Measurements from ENCODE around the gene IMPG2. TPM values are rescaled to one million over a fixed set of nuclear protein-coding genes. Genes with fewer than 3 reads are reported as not detected.
"Not testable (repeated sequence)": the region's sequence is repeated elsewhere in the genome, so short reads cannot be mapped to it uniquely, and the experiment has no call there.

The IMPG2 gene
- 0.12 TPM for polyA plus RNA-seq (2013, experiment 1 of 2; ENCODE audit: insufficient read length)
- 0.10 TPM for polyA plus RNA-seq (2013, experiment 2 of 2; ENCODE audit: insufficient read length)

DNA sequence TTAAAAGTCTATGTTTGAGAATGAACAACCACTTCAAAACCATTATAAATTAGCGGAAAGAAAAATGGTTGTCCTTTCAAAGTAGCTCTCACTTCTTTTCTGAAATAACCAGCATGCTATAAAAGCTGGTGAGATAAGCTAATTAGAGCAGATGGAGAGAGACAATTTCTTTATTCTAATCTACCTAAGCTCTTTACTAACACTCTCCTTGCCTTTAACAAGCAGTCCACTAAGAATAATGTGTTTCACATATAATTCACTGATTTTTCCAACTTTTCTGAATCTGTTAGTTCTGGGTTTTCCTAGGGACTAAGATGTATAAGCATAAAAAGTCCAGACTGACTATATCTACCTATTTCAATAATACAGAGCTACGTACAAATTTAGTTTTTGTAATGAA, at the start of gene IMPG2:
IMPG2 (minus strand) TSS at position 101 of the 400 bp plus-strand sequence. CDS start 203 bp downstream, outside the sequence.
- DNase-seq = no peak

DNA sequence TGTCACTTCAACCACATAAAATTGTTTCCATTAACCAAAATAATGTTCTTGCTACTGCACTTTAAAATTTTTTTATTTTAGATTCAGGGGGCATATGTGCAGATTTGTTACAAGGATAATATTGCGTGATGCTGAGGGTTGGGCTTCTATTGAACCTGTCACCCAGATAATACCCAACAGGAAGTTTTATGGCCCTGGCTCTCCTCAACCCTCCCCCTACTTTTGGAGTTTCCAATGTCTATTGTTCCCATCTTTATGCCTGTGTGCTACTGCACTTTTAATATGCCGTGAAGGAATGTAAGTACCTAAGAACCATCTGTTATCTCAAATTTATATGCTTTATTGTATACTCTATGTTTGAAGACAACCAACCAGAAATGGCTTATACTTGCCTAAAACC, 42.0 kb upstream of the IMPG2 start:
- DNase-seq = no peak

DNA sequence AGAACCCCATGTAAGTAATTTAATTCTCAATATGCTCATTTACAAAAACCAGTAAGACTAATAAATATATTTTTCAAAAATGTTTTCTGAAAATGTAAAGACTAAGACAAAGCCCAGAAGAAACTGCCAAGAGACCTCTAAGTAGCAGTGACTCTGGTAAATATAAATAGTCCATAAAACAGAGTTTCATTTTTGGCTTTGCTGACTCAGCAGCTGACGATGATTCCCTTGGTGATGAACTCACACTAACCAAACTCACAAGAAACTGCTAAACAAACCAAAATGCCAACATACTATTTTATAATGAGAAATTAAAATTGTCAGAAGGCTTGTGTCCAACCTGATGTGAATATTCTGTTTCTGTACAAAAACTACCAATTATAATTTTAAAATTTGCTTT, 31.5 kb upstream of the IMPG2 start:
- DNase-seq = no peak

DNA sequence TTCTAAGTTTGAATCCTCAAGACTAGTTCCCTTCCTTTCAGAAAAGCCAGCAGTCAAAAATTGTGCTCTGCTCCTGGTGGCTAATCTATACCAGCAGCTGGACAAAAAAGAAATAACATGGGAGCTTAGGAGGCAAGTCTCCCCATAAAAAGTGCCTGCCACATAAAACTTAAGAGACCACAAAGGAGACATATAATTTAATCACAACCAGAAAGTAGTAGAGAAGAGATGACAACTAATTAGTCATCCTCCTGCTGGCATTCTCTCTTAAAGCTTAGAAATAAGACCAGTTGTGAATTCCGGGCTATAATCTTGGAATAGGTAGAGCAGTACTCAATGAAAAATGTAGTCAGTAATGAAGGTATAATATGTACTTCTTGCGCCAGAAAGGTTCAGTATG, 20.2 kb upstream of the IMPG2 start:
- DNase-seq = peak; percentile 36

DNA sequence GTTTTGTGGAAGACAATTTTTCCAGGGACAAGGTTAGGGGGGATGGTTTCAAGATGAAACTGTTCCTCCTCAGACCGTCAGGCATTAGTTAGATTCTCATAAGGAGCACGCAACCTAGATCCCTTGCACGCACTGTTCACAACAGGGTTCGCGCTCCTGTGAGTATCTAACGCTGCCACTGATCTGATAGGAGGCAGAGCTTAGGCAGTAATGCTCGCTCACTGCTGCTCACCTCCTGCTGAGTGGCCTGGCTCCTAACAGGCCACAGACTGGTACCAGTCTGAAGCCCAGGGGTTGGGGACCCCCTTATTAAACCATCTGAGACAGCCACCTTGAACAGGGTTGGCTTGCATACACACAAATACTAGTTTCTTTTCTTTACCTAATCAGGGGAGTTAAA, 13.5 kb upstream of the IMPG2 start:
- DNase-seq = no peak

DNA sequence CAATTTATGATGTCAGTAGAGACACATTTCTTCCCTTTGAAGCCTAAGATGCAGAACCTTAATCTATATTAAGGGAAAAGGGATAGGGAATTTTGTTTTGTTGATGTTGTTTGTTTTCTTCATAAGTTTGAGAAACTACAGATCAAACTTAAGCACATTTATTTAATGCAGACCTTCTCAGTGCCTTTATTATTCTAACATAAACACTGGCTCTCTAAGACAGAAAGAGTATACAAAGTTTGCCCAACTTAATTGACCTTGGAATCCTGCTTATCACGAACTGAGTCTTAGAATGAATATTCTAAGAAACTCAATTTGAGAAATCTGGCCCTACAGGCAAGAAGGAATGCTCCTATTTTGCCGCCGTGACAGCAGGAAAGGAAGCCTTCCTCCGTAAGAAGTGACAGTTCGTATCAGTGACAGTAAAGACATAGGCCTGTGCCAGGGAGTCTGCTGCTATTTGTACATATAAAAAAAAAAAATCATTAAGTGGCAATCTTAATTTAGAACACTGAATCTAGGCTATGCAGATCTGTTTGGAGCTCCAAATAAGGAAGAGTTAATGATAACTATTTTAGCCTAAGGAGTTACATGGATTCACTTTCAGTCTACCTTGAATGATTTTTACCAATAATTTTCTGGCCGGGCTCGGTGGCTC, 8.8 kb upstream of the IMPG2 start:
- no peak for DNase-seq

DNA sequence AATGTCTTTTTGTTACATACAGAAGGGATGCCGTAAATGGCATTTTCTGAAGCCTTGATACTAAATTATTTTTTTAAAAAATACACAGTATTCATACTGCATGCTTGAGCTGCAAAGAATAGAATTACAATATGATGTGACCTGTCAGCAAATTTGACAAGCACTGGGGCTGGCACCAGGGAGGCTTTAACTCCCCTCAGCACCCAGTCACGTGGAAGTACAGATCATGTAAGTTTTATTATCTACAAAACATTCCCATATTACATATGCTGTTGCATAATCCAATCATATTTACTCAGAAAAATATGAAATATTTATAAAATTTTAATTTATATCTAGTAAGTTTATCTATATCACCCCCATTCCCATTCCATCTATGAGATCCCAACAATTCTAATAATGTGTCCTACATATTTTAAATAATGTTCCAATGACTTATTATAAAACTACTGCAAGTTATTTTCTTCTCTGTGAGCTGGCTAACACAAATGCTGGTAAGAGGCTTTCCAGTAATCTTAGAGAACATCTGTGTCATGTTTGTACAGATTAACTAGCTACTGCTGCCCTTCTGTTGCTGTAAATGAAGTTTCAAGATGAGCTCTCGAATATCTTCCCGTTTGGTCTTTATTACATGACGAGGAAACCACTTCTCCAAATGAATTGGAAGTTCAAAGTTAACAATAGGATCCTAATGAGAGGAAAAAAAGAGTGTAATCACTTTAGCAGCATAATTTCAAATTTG, 5.2 kb upstream of the IMPG2 start:
- DNase-seq = no peak

DNA sequence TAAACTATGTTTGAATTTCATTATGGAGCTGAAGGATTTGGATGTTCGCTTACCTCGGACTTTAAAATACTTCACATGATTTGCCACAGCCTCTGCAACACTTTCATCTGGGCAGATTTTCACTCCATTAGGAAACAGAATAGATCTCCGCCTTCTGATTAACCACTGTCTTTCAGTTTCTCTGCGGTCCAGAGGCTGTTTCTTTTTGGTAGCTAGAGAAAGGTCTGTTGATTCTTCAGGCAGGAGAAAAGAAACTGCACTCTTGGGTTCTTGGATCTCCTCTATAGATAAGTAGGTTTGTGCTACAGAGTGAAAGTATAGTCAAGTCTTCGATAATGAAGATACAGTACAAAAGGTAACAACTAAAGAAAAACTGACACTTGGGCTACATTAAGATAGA, 844 bp downstream of the IMPG2 start:
- no peak for DNase-seq

DNA sequence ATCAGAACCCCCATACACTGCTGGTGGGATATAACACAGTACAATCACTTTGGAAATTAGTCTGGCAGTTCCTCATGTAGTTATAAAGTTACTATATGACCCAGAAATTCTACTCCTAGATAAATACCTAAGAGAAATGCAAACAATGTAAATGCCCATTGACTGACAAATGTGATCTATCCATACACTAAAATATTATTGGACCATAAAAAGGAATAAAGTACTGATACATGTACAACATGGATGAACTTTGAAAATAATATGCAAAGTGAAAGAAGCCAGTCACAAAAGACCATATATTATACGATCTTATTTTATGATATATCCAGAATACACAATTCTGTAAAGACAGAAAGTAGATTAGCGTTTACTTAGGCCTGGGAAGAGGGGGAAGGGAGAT, 7.8 kb downstream of the IMPG2 start:
- DNase-seq = no peak

DNA sequence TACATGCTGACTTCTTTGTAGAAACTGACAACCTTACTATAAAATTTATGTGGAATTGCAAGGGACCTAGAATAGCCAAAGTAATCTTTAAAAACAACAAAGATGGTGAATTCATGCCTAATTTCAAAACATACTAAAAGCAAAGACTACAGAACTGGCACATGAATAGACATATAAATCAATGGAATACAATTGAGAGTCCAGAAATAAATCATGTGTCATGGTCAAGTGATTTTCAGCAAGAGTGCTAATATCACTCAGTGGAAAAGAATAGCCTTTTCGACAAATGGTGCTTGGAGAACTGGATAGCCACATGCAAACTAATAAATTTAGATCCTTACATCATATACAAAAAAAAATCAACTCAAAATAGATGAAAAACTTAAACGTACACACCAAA, 8.7 kb downstream of the IMPG2 start:
- no peak for DNase-seq

DNA sequence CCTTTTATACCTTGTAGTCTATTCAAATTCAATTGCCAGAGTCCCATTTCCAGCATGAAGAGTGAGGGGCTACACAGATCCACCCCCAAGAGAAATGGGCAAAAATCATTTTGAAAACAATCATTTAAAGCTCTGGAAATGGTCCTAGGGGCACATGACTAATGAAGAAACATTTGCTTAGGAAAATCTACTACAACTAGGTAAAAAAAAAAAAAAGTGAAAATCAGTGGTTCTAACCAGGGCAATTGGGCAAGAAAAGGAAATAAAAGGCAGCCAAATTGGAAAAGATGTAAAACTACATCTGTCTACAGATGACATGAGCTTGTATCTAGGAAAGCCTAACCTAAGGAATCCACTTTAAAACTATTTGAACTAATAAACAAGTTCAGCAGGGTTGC, 9.4 kb downstream of the IMPG2 start:
- peak; percentile 1 for DNase-seq

DNA sequence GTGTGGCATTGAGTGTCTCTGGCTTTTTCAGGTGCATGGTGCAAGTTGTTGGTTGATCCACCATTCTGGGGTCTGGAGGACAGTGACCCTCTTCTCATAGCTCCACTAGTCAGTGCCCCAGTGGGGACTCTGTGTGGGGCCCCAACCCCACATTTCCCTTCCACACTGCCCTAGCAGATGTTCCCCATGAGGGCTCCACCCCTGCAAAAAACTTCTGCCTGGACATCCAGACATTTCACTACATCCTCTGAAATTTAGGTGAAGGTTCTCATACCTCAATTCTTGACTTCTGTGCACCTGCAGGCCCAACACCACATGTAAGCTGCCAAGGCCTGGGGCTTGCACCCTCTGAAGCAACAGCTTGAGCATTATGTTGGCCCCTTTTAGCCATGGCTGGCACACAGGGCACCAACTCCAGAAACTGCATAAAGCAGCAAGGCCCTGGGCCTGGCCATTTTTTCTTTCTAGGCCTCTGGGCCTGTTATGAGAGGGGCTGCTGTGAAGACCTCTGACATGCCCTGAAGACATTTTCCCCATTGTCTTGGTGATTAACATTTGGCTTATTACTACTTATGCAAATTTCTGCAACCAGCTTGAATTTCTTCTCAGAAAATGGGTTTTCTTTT, 12.1 kb downstream of the IMPG2 start:
- not testable (repeated sequence) for DNase-seq

DNA sequence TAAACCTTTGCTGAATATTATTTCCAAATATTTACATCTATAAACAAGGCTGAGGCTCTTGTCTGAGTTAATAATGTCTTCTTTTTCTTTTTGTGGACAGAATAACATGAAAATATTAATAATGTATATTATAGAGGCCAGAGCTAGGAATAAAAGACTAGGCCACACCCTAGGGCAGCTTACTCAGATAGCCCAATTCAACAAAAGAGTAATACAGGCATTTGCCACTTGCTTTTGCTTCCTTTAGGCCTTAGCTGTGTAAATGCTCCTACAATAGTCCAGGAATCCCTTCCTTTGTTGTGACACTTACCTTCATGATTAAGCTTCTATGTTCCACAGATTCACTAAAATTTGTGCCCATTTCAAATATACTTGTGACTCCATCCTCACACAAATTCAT, 16.5 kb downstream of the IMPG2 start:
- DNase-seq = no peak

DNA sequence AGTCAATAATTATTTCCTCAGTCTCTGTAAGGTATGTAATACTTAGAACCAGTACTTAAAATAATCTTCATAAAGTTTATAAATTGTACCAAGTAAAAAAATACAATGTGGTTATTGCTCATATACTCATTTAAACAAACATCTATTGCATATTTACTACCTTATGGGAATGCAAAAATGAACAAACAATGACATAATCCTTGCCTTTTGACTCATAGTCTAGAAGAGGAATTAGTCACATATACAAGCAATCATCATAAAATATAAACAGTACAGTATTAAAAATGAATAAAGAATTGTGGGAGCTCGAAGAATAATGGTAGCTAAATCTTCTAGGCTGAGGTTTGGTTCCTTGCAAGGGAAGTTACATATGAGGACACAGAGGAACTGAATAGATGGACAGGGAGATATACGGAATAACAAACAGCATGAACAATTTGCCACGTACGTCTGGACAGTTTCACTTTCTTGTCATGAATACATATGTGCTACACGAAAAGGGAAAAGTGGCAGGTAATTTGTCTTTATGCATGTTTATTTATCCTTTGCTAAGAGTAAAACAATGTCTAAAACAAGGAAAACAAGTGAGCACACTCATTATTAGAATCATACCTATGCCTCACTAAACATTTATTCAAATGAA, 17.2 kb downstream of the IMPG2 start:
- DNase-seq = peak; percentile 8

DNA sequence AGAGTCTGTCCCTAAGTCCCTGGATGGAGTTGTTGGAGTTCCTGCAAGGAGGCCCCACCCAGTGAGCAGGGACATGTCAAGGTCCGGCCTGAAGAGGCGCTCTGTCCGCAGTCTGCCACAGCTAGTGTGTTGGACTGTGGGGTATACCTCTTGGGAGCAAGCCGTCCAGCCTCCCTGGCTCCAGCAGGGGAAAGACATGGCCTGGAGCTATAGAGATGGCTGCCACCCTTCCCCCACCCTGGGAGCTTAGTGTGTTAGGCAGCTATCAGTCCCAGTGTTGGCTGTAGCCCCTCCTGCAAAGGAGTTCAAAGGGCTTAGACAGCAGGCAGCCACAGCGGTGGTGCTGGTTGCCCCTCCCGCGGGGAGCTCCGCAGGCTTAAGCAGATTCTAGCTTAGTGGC, 20.3 kb downstream of the IMPG2 start:
- no peak for DNase-seq

DNA sequence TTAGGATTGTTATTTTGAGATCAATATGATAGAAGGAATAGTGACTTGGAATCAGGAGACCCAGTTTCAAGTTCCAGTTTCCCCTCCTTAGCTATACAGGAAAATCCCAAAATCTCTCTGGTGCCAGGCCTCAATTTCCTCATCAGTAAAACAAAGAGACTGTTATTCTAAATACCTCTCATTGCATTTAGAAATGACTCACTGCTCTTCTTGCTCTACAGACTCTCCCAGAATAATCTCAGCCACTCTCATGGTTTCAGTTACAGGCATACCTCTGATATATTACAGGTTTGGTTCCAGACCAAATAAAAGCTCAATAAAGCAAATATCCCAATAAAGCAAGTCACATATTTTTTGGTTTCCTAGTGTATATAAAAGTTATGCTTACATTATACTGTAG, 28.3 kb downstream of the IMPG2 start:
- peak; percentile 14 for DNase-seq

DNA sequence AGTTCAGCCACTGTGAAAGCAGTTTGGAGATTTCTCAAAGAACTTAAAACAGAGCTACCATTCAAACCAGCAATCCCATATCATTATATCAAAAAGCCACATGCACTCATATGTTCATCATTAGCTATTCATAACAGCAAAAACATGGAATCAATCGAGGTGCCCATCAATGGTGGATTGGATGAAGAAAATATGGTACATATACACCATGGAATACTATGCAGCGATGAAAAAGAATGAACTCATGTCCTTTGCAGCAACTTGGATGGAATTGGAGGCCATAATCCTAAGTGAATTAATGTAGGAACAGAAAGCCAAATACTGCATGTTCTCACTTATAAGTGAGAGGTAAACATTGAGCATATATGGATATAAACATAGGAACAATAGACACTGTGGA, 32.1 kb downstream of the IMPG2 start:
- no peak for DNase-seq

DNA sequence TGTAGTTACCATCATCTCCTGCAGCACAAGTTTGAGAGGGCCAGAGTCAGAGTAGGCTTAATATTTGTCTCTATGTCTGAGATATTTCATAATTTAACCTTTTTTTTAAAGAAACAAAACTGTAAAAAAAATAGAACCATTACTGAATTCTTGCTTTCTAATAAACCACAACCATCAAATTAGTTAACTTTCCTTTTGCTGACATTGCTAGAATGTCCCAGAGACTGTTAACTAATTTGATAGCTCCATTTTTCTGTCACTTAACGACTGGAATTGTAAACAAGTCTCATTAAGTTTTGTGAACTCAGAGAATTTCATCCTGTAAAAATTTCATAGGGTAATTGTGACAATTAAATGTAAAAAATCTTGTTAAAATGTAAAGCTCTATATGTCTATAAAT, 35.6 kb downstream of the IMPG2 start:
- no peak for DNase-seq

DNA sequence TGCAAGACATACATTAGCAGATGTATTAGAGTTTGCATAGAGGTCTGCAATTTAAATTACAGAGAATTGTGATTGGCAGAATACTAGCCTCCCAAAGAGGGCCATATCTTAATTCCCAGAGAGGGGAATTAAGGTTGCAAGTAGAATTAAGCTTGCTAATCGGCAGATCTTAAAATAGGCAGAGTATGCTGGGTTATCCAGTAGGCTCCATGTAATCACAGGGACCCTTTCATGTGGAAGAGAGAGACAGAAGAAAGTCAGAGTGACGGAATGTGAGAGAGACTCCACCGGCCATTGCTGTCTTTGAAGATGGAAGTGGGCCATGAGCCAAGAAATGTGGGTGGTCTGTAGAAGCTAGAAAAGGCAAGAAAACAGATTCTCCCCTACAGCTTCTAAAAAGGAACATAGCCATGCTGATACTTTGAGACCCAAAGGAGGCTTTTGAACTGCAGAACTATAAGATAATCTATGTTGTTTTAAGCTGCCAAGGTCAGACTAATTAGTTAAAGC, 38.8 kb downstream of the IMPG2 start:
- peak; percentile 39 for DNase-seq

DNA sequence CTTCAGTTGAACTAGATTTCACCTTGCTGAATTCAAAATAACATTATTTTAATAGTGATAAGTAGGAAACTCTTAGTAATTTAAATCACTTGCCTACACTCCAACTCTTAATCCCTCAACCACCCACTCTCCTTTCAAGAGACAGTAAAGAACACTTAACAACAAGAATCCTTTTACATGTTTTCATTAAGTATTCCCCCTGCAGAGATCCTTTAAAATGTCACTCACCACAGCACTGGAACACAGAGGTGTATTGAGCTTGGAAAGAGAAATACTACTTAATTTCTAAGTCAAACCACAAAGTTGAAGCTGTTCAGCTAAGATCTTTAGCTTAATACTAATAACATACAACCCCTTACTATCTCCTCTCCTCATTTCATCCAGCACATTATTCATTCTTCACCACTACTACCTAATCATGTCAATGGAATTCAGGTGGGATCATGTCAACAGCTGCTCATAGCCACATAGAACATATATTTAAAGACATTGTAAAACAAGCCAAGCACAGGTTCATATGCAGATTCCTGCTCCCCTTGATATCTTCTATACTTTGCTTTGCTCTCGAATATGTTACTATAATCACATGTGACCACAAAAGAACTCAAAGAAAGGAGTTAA, 40.5 kb downstream of the IMPG2 start:
- no peak for DNase-seq

DNA sequence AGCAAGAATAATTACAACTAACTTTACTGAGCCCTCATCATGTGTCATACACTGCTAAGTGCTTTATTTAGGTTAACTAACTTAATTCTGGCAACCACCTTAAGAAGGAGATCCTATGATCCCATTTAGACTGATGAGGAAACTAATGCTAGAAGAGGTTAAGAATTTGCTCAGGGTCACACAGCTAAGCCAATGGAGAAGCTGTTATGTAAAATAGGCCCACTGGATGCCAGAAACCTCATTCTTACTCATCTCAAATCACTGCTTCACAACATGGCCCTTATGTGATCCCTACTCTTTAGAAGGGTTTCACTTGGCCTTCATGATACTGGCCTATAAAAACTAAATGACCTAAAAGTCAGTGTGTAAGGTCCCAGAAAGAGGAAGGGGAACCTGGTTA, 41.2 kb downstream of the IMPG2 start:
- DNase-seq = no peak

DNA sequence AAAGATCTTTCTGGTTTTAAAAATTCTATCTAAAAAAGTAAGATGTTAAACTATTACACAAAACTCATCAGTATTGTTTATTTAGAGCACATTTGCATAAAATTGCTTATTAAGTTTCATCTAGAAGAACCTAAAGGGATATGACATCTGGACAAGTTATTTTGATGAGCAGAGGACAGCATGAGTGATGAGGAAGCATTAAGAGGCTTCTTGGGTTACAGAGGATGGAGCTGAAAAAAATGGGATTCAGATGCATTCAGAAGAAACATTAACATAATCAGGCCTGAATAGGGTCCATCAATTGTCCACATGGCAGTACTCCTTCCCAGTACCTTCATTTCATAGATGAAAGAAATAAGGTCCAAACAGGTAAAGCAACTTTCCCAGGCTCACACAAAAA, 41.6 kb downstream of the IMPG2 start:
- DNase-seq = no peak

DNA sequence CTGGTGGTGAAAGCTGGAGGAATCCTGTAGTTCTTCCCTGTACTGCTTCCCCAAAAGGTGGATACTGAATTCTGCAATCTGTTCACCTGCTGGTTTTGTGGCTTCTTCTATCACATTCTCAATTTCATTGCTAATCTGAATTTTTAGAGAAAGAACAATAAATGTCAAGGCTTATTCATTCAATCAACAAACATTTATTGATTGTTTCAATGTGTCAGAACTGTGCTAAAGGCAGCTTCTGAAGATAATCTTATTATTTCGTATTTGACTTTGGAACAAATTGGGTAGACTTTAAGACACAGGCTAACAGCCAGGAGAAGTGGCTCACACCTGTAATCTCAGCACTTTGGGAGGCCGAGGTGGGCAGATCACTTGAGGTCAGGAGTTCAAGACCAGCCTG, 46.8 kb downstream of the IMPG2 start:
- no peak for DNase-seq

Measured in fibroblast of skin of abdomen (primary cell).